ENCODE data around the gene ASMTL. TPM values are rescaled to one million over a fixed set of nuclear protein-coding genes. Genes with fewer than 3 reads are reported as not detected.

ASMTL gene
- total and polyA plus RNA-seq, 2 donors (not counting 1 experiment from before 2014, with no cell fraction given) = 12.9 to 19.8 TPM

GRCh38 chrX:1443496-1444075 lies 9.1 kb downstream of the ASMTL start:
- no peak for TF ChIP-seq CTCF (conservative IDR thresholded peaks at IDR 0.05 in 1 of 2, IDR thresholded peaks at IDR 0.05 in 1 of 2; ENCODE audit: low read depth in 1 of 2, low read length in 2 of 2)
- TF ChIP-seq EZH2 (IDR thresholded peaks at IDR 0.05; ENCODE audit: low read length, missing control alignments) = no peak
- Histone ChIP-seq H4K20me1 (ENCODE audit: control insufficient read depth, extremely low read depth, insufficient read depth, low read length) (no peaks in the 10 kb centered on the region), H3K9ac (ENCODE audit: insufficient read depth, low read length) (no peak overlapping the region), H2AFZ (ENCODE audit: low read length) (no peak overlapping the region), H3K9me3 (ENCODE audit: control insufficient read depth, insufficient read depth, low read depth, low read length) (no peaks in the 10 kb centered on the region), H3K4me3 (replicated peaks in 1 of 4; ENCODE audit: control extremely low read depth in 1 of 4, insufficient read depth in 1 of 4, low read depth in 3 of 4, low read length in 4 of 4) (no peak overlapping the region), H3K4me1 (ENCODE audit: control insufficient read depth, extremely low read depth, insufficient read depth, low read length) (no peaks in the 10 kb centered on the region), H3K27me3 (ENCODE audit: control insufficient read depth, insufficient read depth, low read length) (no peaks in the 10 kb centered on the region), H3K27ac (ENCODE audit: insufficient read depth, low read length) (no peak overlapping the region), H3K79me2 (ENCODE audit: control insufficient read depth, insufficient read depth, low read length) (peaks cover 5% of the 10 kb centered on the region), H3K4me2 (ENCODE audit: extremely low read depth, insufficient read depth, low read length) (no peak overlapping the region), H3K36me3 (ENCODE audit: control insufficient read depth, insufficient read depth, low read length) (no peaks in the 10 kb centered on the region)
- DNase-seq (ENCODE audit: low read depth in 2 of 2) = no peak

GRCh38 chrX:1442724-1443367 lies 9.9 kb downstream of the ASMTL start:
- Histone ChIP-seq H2AFZ (ENCODE audit: low read length) (no peak overlapping the region), H3K4me3 (replicated peaks in 1 of 4; ENCODE audit: control extremely low read depth in 1 of 4, insufficient read depth in 1 of 4, low read depth in 3 of 4, low read length in 4 of 4) (no peak overlapping the region), H3K27ac (ENCODE audit: insufficient read depth, low read length) (no peak overlapping the region), H3K4me1 (ENCODE audit: control insufficient read depth, extremely low read depth, insufficient read depth, low read length) (no peaks in the 10 kb centered on the region), H3K79me2 (ENCODE audit: control insufficient read depth, insufficient read depth, low read length) (peaks cover 2% of the 10 kb centered on the region), H4K20me1 (ENCODE audit: control insufficient read depth, extremely low read depth, insufficient read depth, low read length) (no peaks in the 10 kb centered on the region), H3K27me3 (ENCODE audit: control insufficient read depth, insufficient read depth, low read length) (no peaks in the 10 kb centered on the region), H3K36me3 (ENCODE audit: control insufficient read depth, insufficient read depth, low read length) (no peaks in the 10 kb centered on the region), H3K9ac (ENCODE audit: insufficient read depth, low read length) (no peak overlapping the region), H3K4me2 (ENCODE audit: extremely low read depth, insufficient read depth, low read length) (no peak overlapping the region), H3K9me3 (ENCODE audit: control insufficient read depth, insufficient read depth, low read depth, low read length) (no peaks in the 10 kb centered on the region)
- no peak for DNase-seq (ENCODE audit: low read depth in 2 of 2)
- no peak for TF ChIP-seq EZH2 (IDR thresholded peaks at IDR 0.05; ENCODE audit: low read length, missing control alignments)
- TF ChIP-seq CTCF (conservative IDR thresholded peaks at IDR 0.05 in 1 of 2, IDR thresholded peaks at IDR 0.05 in 1 of 2; ENCODE audit: low read depth in 1 of 2, low read length in 2 of 2) = no peak

- Histone ChIP-seq H3K27me3 (ENCODE audit: control insufficient read depth, insufficient read depth, low read length) (no peaks in the 10 kb centered on the region), H3K36me3 (ENCODE audit: control insufficient read depth, insufficient read depth, low read length) (no peaks in the 10 kb centered on the region), H3K9ac (ENCODE audit: insufficient read depth, low read length) (no peak overlapping the region), H3K4me3 (replicated peaks in 1 of 4; ENCODE audit: control extremely low read depth in 1 of 4, insufficient read depth in 1 of 4, low read depth in 3 of 4, low read length in 4 of 4) (no peak overlapping the region), H3K4me2 (ENCODE audit: extremely low read depth, insufficient read depth, low read length) (no peak overlapping the region), H3K9me3 (ENCODE audit: control insufficient read depth, insufficient read depth, low read depth, low read length) (no peaks in the 10 kb centered on the region), H3K27ac (ENCODE audit: insufficient read depth, low read length) (no peak overlapping the region), H4K20me1 (ENCODE audit: control insufficient read depth, extremely low read depth, insufficient read depth, low read length) (no peaks in the 10 kb centered on the region), H3K79me2 (ENCODE audit: control insufficient read depth, insufficient read depth, low read length) (no peaks in the 10 kb centered on the region), H3K4me1 (ENCODE audit: control insufficient read depth, extremely low read depth, insufficient read depth, low read length) (no peaks in the 10 kb centered on the region), H2AFZ (ENCODE audit: low read length) (no peak overlapping the region)
- TF ChIP-seq CTCF (conservative IDR thresholded peaks at IDR 0.05 in 1 of 2, IDR thresholded peaks at IDR 0.05 in 1 of 2; ENCODE audit: low read depth in 1 of 2, low read length in 2 of 2) = no peak
- TF ChIP-seq EZH2 (IDR thresholded peaks at IDR 0.05; ENCODE audit: low read length, missing control alignments) = no peak
- no peak for DNase-seq (ENCODE audit: low read depth in 2 of 2)
Measured at GRCh38 chrX:1442016-1442665, 10.6 kb downstream of the ASMTL start.

Measured in fibroblast of lung (primary cell).